HK-2 (cell line): ENCODE measurements around the gene LORICRIN.

Experiments used
- DNase-seq: peaks from one replicate; pipeline ENCODE4 v3.0.0-alpha.2; 2018; ENCODE audit not compliant: unreplicated experiment

The LORICRIN gene

DNA sequence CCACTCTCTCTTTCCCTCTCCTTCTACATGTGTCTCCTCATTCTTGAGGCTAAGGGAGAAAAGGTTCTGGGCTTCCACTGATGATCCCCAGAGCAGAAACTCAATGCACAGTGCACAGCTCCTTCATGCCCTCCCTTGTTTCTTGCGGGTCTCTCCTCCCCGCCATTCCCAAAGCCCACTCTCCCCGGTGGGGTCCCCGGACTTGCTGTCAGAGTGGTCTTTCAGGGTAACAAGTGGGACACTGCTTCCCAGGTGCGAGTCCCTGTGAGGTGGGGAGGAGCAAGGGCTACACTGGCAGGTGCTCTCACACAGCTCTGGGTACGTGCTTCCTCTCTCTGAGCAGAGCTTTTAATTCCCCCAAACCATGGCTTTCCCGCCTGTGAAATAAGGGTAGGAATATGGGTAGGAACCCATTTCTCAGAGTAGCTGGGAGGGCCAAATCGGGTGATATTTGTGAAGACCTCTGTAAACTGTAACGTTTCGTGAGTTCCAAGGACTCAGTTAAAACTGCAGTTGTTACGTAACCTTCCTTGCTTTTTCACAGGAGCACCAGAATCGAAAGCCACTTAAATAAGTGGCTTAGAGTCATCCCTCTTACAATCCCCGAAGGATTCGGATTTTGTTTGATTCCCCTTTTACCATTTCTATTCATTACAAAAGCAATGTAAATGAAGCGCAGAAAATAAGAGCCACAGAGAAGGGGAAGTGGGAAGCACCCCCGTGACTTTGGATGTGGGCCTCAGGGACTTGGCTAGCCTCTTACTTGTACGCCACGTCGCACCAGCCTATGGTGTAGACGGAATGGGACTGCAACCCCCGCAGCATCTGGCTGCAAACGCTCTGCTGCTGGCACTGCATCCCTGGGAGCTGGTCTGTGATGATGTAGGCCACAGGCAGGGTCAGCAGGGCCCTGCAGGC lies 47.1 kb downstream of the LORICRIN start:
- DNase-seq = no peak

DNA sequence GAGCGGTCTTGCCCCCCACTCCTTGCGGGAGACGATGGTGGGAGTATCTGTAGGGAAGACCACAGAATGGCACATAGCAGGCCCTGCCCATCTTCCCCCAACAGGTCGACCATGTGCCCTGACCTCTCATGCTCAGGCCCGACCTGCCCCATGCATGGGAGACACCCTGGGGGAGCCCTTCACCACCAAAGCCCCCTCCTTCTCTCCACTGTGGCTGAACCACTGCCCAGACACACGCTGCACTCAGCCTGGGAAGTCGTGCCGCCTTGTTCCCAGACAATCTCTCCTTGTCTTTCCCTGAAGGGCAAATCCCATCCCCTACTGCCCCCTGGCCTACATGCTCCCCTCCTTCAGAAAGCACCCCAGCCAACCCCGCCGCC lies 47.7 kb downstream of the LORICRIN start:
- DNase-seq = no peak

DNA sequence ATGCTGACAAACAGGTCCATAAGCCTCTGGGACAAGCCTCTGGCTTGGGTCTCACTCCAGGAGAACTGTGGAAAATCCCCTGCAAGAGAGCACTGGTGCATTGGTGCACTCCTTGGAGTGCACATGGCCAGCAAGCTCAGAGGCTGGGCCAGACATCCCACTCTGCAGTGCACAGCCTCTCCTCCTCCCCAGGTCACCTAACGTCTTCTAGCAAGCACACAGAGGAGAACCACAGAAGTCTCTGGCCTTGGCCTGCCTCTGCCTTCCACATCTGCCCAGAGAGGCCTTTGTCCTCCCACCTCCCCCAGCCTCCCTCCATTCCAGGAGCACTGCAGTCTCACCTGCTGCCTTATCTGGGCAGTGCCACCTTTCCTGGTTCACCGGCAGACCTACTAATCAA lies 49.1 kb downstream of the LORICRIN start:
- DNase-seq = no peak

DNA sequence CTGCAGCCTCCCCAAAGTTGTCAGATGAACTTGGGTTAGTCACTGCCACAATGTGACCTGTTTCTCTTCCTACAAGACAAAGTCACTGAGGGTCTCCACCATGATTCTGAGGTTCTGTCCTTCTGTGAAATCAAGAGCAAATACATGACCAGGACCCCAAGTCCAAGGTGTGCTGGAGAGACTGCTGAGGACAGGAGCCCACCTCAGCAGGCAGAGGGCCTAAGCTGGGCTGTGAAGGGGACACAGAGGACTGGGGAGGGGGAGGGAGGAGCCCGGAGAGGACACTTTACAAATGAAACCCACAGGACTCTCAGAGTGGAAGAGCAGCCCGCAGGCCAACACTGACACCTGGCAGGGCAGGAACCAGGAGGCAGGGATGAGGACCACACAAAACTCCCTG lies 50.0 kb downstream of the LORICRIN start:
- DNase-seq = no peak

- no peak for DNase-seq
Observed at GRCh38 chr1:153310526-153310925, 51.0 kb downstream of the LORICRIN start.
